HL-60 (cell line): Measurements from ENCODE around the gene RNF180.

Experiments used
- DNase-seq, 2 experiments: peaks; one replicate each; pipeline ENCODE4 v3.0.0-alpha.2; 2010 to 2020; ENCODE audit warnings: low read depth in 1 of 2, low spot score in 1 of 2
- H3K27ac ChIP-seq: fragments of 250-450 bp; sonication (Bioruptor Pico); replicated peaks from 2 replicates; pipeline ENCODE4 v1.5.1; 2020; ENCODE audit warnings: mild to moderate bottlenecking, moderate library complexity
- H3K27me3 ChIP-seq: fragments of 250-450 bp; sonication (Bioruptor Pico); 2 replicates; pipeline ENCODE4 v1.5.1; 2021; ENCODE audit warnings: mild to moderate bottlenecking, moderate library complexity; ENCODE audit not compliant: insufficient read depth, poor library complexity, severe bottlenecking
- H3K4me3 ChIP-seq: replicated peaks from 2 replicates; pipeline ENCODE4 v1.5.1; 2011; ENCODE audit warnings: mild to moderate bottlenecking, control low read depth, low read length; ENCODE audit not compliant: insufficient read depth
- GABPA ChIP-seq: IDR thresholded peaks from 2 replicates; pipeline ENCODE4 v1.6.1; 2012; ENCODE audit warnings: low read depth
- POLR2AphosphoS5 ChIP-seq: IDR thresholded peaks from 2 replicates; pipeline ENCODE4 v1.6.1; 2012; ENCODE audit warnings: low read depth
- REST ChIP-seq: IDR thresholded peaks from 2 replicates; pipeline ENCODE4 v1.6.1; 2012; ENCODE audit warnings: low read depth; ENCODE audit not compliant: insufficient replicate concordance
- SPI1 ChIP-seq: IDR thresholded peaks from 2 replicates; pipeline ENCODE4 v1.6.1; 2012; ENCODE audit warnings: low read depth, mild to moderate bottlenecking, borderline replicate concordance
- TF ChIP-seq, protein P1 (sequence below): IDR thresholded peaks from one replicate; pipeline ENCODE4 v1.5.1; 2011; ENCODE audit warnings: low read length, control low read depth, inconsistent platforms; ENCODE audit not compliant: insufficient read depth

Gene RNF180

DNA sequence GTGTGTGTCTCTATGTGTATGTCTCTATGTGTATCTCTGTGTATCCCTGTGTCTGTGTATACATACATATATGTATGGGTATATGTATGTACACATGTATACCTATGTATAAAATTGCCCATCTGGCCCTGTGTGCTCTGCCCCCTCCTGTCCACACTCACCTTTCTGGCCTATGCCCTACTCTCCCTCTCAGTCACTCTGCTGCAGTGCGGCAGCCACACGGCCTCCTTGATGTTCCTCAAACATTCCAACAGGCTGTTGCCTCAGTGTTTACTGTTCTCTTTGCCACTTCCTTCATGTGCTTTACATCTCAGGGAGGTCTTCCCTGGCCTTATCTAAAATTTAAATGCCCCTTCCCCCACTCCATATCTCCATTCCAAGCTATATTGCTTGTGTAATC lies 18.3 kb upstream of the RNF180 start:
- H3K27ac ChIP-seq: no peak overlapping the region
- DNase-seq: no peak
- H3K27me3 ChIP-seq: no peaks in the 10 kb centered on the region
- no peak overlapping the region for H3K4me3 ChIP-seq
- TF ChIP-seq, protein P1, sequence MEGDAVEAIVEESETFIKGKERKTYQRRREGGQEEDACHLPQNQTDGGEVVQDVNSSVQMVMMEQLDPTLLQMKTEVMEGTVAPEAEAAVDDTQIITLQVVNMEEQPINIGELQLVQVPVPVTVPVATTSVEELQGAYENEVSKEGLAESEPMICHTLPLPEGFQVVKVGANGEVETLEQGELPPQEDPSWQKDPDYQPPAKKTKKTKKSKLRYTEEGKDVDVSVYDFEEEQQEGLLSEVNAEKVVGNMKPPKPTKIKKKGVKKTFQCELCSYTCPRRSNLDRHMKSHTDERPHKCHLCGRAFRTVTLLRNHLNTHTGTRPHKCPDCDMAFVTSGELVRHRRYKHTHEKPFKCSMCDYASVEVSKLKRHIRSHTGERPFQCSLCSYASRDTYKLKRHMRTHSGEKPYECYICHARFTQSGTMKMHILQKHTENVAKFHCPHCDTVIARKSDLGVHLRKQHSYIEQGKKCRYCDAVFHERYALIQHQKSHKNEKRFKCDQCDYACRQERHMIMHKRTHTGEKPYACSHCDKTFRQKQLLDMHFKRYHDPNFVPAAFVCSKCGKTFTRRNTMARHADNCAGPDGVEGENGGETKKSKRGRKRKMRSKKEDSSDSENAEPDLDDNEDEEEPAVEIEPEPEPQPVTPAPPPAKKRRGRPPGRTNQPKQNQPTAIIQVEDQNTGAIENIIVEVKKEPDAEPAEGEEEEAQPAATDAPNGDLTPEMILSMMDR: no peak
- no peak for TF ChIP-seq POLR2AphosphoS5
- no peak for TF ChIP-seq SPI1
- no peak for TF ChIP-seq REST
- TF ChIP-seq GABPA: no peak

- no peak for DNase-seq
- Histone ChIP-seq H3K4me3 (no peak overlapping the region), H3K27me3 (no peaks in the 10 kb centered on the region), H3K27ac (no peak overlapping the region)
- no peak for TF ChIP-seq POLR2AphosphoS5
- TF ChIP-seq, protein P1: no peak
- TF ChIP-seq REST: no peak
- no peak for TF ChIP-seq GABPA
- TF ChIP-seq SPI1: no peak
These were observed 17.7 kb upstream of the RNF180 start for GRCh38 chr5:64147849-64148441.

- no peak for DNase-seq
- TF ChIP-seq REST (no peak), SPI1 (no peak), GABPA (no peak), POLR2AphosphoS5 (no peak)
- TF ChIP-seq, protein P1: no peak
- no peak overlapping the region for H3K27ac ChIP-seq
- no peaks in the 10 kb centered on the region for H3K27me3 ChIP-seq
- H3K4me3 ChIP-seq: no peak overlapping the region
These were observed 16.4 kb upstream of the RNF180 start for GRCh38 chr5:64149268-64149667.
